ENCODE data around the gene CTF1. TPM values are rescaled to one million over a fixed set of nuclear protein-coding genes. Genes with fewer than 3 reads are reported as not detected.

CTF1 gene
- total and polyA plus RNA-seq, 8 donors = 4.5 to 10.5 (median 9.0) TPM

DNA sequence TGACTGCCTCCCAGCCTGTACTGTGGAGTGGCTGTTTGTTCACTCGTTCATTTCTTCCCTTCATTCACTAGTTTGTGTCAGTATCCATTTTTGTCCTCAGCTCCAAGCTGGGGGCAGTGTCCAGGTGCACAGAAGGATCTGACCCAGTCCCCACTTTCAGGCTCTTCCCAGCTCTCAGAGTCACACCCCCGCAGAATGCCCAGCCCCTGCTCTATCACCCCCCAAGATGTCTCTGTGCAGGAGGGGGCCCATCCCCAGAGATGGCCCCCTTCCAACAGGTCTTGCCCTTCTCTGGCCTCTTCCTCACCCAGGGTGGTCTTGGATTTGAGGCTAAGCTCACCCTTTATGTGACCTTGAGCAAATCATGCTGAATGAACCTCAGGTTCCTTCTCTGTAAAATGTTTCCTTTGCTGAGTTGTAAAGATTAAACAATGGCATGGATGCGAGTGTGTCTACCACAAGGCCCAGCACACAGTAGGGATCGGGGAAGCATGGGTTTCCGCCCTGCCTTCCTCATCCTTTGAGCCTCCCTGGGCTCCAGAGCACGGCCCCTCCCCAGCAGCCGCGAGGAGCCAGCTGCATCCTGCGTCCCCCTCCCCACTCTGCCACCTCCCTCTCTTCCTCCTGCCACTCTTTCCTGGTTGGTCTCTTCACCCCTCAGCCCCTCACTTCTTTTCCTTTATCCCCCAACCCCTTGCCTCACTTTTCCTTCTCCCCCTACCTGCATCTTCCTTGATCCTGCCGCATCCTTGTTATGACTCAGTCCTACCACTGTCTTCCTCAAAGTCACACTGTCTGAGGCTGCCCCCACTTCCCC, 29.8 kb downstream of the CTF1 start:
- intact Hi-C loops (cut with DNase I) = no loop called here
- Histone ChIP-seq H3K4me1 (peaks cover 2 to 21% of the 10 kb centered on the region in 2 donors), H3K9me3 (no peaks in the 10 kb centered on the region), H3K27ac (no peak overlapping the region), H3K4me3 (no peak overlapping the region), H3K36me3 (peaks cover 0 to 44% of the 10 kb centered on the region in 2 donors), H3K27me3 (no peaks in the 10 kb centered on the region)
- ATAC-seq (no peak), DNase-seq (no peak)
- TF ChIP-seq CTCF (IDR thresholded peaks at IDR 0.05) = no peak

DNA sequence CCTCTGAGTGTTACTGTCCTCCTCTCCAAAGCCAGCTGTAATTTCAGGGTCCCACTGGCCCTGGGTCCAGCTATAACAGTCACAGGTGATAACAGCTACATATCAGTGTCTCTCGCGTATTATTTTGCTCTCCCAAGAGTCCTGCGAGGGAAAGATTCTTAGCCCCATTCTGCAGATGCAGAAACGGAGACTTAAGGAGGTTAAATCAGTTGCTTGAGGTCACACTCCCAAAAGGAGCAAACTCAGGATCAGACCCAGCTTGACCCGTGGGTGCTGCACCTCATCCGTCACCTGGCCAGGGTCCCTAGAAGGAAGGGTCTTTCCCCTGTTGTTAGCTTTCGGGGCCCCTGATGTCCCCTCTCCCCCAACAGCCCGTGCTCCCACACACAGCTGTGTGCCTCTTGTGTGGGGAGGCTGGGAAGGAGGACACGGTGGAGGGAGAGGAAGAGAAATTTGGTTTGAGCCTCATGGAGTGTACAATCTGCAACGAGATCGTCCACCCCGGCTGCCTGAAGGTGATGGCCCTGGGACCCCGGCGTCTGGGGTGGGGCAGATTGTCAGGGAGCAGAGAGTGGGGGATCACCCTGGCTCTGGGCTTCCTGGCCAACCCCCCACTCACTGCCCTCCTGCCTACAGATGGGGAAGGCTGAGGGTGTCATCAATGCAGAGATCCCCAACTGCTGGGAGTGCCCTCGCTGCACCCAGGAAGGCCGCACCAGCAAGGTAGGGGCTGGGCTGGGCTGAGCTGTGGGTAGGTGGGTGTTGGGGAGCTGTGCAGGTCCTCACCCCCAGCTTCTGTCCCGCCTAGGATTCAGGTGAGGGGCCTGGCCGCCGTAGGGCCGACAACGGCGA, 30.7 kb downstream of the CTF1 start:
- Histone ChIP-seq H3K4me3 (no peak overlapping the region), H3K36me3 (peaks cover 0 to 53% of the 10 kb centered on the region in 2 donors), H3K9me3 (no peaks in the 10 kb centered on the region)

GRCh38 chr16:30927789-30928378, 31.5 kb downstream of the CTF1 start:
- H3K4me1 ChIP-seq = peaks cover 2 to 14% of the 10 kb centered on the region in 2 donors
- peaks cover 0 to 61% of the 10 kb centered on the region in 2 donors for H3K36me3 ChIP-seq
- intact Hi-C loops (cut with DNase I) = no loop called here
- ATAC-seq (no peak), DNase-seq (peak in 3 of 4 donors; percentile 31 to 77 (median 35))
- no peaks in the 10 kb centered on the region for H3K27me3 ChIP-seq
- H3K27ac ChIP-seq = no peak overlapping the region
- TF ChIP-seq CTCF (IDR thresholded peaks at IDR 0.05) = no peak
- no peak overlapping the region for H3K4me3 ChIP-seq
- no peaks in the 10 kb centered on the region for H3K9me3 ChIP-seq

More for the DNA sequence above, 30.7 kb downstream of the CTF1 start:
- no peak for TF ChIP-seq CTCF (IDR thresholded peaks at IDR 0.05)
- intact Hi-C loops (cut with DNase I) = no loop called here
- DNase-seq (peak in 1 of 4 donors; percentile 36), ATAC-seq (no peak)
- H3K4me1 ChIP-seq = peaks cover 2 to 14% of the 10 kb centered on the region in 2 donors
- H3K27me3 ChIP-seq = no peaks in the 10 kb centered on the region
- H3K27ac ChIP-seq = no peak overlapping the region

DNA sequence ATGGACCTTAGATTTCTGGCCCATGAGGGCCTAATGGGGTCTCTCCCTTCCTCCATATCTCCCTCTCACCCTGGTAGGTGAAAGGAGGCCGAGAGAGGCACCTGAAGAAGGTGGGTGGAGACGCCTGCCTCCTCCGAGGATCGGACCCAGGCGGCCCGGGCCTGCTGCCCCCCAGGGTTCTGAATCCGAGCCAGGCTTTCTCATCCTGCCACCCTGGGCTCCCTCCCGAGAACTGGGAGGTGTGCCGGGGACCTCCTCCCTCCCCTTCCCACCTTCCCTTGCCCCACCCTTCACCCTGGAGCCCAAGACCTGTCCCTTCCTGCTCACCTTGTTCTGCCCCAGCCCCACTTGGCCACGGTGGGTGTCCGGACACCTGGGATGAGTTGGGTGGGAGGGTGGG, 32.0 kb downstream of the CTF1 start:
- H3K27me3 ChIP-seq = no peaks in the 10 kb centered on the region
- no peak for DNase-seq
- intact Hi-C loops (cut with DNase I) = no loop called here
- TF ChIP-seq CTCF (IDR thresholded peaks at IDR 0.05) = no peak
- ATAC-seq = no peak
- H3K9me3 ChIP-seq = no peaks in the 10 kb centered on the region
- H3K4me3 ChIP-seq = no peak overlapping the region
- H3K4me1 ChIP-seq = peaks cover 2 to 14% of the 10 kb centered on the region in 2 donors
- H3K36me3 ChIP-seq = peaks cover 0 to 66% of the 10 kb centered on the region in 2 donors
- H3K27ac ChIP-seq = no peak overlapping the region

Data from left lung (tissue), 10 donors.